ENCODE data around the gene PCNX1.

DNA sequence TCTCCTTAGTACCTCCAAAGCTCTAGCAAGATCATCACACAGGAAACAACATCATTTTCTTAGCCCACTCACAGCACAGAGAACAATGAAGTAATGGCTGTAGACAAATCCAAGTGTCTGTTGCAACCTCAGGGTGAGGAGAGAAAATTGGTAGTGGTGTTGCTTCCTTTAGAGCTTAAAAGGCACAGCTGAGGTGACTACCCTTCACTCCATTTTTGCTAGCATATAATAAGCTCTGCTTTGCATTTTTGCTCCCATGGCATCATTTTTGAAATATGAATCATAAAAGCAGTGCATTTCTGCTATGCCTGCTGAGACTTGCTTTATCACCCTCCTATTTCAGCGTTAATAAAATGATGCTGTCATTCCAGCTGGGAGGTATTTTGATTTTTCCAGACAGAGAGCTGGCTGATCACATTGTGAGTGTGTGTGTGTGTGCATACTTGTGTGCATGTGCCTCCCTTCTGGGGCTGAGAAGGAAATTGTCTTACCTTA lies 18.5 kb upstream of the PCNX1 start:
- TF ChIP-seq, protein P1, sequence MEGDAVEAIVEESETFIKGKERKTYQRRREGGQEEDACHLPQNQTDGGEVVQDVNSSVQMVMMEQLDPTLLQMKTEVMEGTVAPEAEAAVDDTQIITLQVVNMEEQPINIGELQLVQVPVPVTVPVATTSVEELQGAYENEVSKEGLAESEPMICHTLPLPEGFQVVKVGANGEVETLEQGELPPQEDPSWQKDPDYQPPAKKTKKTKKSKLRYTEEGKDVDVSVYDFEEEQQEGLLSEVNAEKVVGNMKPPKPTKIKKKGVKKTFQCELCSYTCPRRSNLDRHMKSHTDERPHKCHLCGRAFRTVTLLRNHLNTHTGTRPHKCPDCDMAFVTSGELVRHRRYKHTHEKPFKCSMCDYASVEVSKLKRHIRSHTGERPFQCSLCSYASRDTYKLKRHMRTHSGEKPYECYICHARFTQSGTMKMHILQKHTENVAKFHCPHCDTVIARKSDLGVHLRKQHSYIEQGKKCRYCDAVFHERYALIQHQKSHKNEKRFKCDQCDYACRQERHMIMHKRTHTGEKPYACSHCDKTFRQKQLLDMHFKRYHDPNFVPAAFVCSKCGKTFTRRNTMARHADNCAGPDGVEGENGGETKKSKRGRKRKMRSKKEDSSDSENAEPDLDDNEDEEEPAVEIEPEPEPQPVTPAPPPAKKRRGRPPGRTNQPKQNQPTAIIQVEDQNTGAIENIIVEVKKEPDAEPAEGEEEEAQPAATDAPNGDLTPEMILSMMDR (IDR thresholded peaks at IDR 0.05; ENCODE audit: insufficient read depth, low read length, poor library complexity, severe bottlenecking), result no peak
- TF ChIP-seq EZH2phosphoT487 (conservative IDR thresholded peaks at IDR 0.05; ENCODE audit: low read length), result no peak

All from SU-DHL-6 (cell line).